ENCODE results near the gene B4GALT5. TPM values are rescaled to one million over a fixed set of nuclear protein-coding genes. Genes with fewer than 3 reads are reported as not detected.
"Not testable (repeated sequence)": the region's sequence is repeated elsewhere in the genome, so short reads cannot be mapped to it uniquely, and the experiment has no call there.

The B4GALT5 gene, protein sequence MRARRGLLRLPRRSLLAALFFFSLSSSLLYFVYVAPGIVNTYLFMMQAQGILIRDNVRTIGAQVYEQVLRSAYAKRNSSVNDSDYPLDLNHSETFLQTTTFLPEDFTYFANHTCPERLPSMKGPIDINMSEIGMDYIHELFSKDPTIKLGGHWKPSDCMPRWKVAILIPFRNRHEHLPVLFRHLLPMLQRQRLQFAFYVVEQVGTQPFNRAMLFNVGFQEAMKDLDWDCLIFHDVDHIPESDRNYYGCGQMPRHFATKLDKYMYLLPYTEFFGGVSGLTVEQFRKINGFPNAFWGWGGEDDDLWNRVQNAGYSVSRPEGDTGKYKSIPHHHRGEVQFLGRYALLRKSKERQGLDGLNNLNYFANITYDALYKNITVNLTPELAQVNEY
- 12.4 TPM for total RNA-seq

DNA sequence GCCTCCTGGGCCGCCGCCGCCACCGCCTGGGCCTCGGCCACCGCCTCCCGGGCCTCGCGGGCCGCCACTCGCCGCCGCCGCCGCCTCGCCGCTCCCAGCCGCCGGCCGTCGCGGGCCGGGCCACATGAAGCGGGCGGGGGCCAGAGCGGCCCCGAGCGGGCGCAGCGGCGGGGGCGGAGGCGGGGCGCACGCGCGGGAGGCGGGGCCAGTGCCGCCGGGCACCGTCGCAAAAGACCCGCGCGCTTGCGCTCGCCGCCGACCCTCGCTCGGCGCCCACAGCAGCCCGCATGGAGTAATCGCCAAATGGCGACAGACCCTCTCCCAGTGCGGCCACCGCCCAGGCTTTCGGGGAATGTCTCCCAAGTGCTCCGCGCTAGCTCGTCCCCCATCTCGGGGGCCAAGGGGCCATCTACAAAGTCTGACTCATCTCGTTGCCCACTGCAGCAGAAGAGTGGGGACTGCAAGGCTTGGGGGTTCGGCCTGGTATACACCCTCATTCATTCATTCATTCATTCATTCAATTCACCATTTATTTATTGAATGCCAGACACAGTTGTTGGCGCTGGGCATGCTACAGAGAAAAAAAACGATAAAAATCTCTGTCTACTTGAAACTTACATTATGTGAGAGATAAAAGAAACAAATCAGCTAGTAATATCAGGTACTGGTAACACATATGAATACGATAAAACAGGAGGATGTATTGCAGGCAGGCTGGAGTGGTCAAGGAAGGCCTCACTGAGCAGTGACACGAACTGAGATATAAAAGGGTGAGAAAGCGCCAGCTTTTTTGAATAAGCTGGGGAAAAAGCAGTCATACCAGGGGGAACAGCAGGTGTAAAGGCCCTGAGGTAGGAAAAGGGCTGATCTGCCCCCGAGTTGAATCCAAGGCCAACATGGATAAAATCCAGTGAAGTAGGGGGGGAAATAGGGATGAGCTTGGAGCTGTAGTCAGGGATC, at the start of gene B4GALT5:
Gene B4GALT5 (minus strand): TSS at position 126 of the 960 bp plus-strand sequence. CDS start 188 bp downstream, outside the sequence.
- DNase-seq (ENCODE audit: low read depth in 2 of 3, low spot score in 2 of 3): peak; percentile 43 to 85 (median 85)

- DNase-seq (ENCODE audit: low read depth in 2 of 3, low spot score in 2 of 3): no peak
These were observed 49.5 kb upstream of the B4GALT5 start for GRCh38 chr20:49762940-49763766.

DNA sequence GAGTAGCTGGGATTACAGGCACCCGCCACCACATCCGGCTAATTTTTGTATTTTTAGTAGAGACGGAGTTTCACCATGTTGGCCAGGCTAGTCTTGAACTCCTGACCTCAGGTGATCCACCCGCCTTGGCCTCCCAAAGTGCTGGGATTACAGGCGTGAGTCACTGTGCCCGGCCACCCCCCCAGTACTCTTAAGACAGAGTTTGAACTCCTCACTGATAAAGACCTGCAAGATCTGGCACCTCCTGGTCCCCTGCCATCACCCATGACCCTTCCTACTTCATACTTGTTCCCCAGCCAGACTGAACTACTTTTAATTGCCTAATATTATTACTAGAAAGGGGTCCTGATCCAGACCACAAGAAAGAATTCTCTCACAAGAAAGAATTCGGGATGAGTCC, 48.2 kb upstream of the B4GALT5 start:
- DNase-seq (ENCODE audit: low read depth in 2 of 3, low spot score in 2 of 3): not testable (repeated sequence)

GRCh38 chr20:49759266-49759950, 45.7 kb upstream of the B4GALT5 start:
- DNase-seq (ENCODE audit: low read depth in 2 of 3, low spot score in 2 of 3): no peak

GRCh38 chr20:49758781-49759180, 45.1 kb upstream of the B4GALT5 start:
- no peak for DNase-seq (ENCODE audit: low read depth in 2 of 3, low spot score in 2 of 3)

DNA sequence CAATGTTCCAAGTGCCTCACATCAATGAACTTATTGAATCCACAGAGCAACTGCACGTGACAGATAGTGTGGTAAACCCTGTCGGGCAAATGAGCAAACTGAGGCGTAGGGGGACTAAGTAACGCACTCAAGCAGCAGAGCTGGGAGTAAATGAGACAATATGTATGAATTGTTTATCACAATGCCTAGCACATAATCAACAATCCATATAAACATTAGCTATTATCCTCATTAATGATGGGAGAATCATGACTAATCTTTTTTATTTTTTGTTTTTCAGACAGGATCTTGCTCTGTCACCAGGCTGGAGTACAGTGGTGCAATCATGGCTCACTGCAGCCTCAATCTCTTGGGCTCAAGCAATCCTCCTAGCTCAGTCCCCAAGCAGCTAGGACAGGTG, 43.9 kb upstream of the B4GALT5 start:
- no peak for DNase-seq (ENCODE audit: low read depth in 2 of 3, low spot score in 2 of 3)

DNA sequence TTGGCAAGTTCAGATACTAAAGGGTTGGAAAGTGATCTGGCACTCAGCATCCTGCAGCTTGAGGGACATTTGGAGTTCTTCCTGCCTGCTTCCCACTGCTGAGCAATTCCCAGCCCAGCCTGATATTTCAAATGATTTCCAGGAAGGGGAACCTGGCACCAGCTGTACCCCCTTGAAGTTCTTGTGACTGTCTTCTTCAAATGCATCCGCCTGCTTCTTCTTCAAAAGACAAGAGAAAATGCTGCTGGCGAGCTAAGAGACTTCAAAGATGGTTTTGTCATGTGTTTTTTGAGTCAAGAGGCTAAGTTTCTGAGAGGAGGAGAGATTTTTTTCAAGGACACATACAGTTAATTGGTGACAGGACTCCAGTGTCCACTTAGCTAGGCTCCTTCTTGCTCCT, 42.6 kb upstream of the B4GALT5 start:
- DNase-seq (ENCODE audit: low read depth in 2 of 3, low spot score in 2 of 3): no peak

DNA sequence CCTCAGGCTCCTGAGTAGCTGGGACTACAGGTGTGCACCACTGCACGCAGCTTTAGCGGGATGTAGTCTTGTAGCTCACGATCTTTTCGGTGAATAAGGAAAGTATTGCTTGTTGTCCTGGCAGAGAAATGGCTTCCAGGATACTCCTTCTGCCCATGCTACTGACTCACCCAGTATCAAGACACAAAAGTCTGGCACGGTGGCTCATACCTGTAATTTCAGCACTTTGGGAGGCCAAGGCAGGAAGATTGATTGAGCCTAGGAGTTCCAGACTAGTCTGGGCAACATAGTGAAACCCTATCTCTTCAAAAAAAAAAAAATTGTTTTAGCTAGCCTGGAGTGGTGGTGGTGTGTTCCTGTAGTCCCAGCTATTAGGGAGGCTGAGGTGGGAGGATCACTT, 40.9 kb upstream of the B4GALT5 start:
- DNase-seq (ENCODE audit: low read depth in 2 of 3, low spot score in 2 of 3): no peak

GRCh38 chr20:49753133-49753532, 39.5 kb upstream of the B4GALT5 start:
- no peak for DNase-seq (ENCODE audit: low read depth in 2 of 3, low spot score in 2 of 3)

DNA sequence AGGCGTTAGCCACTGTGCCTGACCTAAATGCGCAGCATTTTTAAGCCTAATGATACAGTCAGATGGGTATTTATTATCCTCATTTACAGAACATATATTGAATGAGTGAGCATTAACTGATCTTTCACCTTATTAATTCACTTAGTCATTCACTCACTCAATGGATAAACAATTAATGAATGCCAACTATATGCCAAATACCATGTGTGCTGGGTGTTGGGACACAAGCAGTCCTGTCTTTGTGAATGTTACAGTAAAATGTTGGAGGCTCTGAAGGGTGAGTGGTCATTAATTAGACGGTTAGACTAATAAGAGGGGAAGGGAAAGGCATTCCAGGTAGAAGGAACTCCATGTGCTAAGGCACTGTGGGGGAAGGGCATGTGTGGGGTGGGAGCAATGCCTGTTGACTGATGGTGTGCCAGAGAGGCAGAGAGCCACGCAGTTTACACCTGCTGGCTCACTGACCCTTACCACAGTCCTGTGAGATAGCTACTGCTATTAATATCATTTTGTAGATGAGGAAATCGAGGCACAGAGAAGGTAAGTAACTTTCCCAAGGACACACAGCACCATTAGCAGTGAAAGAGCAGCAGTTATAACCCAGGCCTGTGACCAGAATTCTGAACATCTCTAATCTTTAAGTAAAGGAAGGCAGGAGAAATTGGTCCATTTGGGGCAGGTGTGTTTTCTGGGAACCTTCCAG, 38.7 kb upstream of the B4GALT5 start:
- DNase-seq (ENCODE audit: low read depth in 2 of 3, low spot score in 2 of 3): no peak

- no peak for DNase-seq (ENCODE audit: low read depth in 2 of 3, low spot score in 2 of 3)
These were observed 37.7 kb upstream of the B4GALT5 start for GRCh38 chr20:49751397-49751736.

DNA sequence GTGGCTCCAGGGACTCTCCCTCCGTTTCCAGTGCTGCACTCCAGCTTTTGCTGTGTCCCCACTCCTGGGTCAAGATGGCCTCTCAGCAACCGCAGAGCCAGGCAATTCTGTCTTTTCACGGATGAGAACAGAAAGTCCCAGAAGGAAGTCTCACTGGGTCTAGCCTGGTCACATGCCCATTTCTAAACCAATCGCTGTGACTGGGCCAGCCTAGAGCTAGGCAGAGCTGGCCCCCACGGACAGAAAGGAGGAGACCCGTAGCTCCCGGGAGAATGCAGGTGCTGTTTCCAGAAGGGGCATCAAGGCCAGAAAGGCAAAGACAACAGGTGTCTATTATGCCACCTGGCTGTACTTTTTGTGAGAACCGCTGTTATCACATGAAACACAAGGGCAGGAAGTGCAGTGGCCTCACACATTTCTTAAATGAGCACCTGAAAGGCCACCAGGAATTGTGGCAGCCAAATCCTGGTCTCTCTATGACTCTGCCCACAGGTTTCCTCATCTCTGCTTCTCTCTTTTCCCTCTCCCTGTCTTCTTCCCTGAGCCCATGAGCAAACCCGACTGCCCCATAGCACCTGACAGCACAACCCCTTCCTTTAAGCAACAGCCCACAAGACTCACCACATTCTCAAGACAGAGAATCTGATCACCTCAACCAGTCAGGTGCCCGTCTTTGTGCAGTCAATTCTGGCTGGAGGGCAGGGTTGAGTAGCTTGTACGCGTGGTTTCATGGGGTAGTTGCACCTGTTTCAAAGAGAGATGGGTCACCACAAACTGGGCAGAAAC, 37.1 kb upstream of the B4GALT5 start:
- DNase-seq (ENCODE audit: low read depth in 2 of 3, low spot score in 2 of 3): no peak

GRCh38 chr20:49749625-49750024, 35.9 kb upstream of the B4GALT5 start:
- DNase-seq (ENCODE audit: low read depth in 2 of 3, low spot score in 2 of 3): no peak

DNA sequence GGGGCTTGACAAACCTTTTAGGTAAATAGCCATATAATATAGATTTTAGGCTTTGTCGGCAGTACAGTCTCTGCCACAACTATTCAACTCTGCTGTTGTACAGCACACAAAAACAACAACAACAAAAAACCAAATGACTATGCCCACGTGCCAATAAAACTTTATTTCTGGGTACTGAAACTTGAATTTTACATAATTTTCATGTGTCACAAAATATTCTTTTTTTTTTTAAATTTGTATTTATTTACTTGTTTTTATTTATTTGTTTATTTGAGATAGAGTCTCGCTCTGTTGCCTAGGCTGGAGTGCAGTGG, 34.8 kb upstream of the B4GALT5 start:
- no peak for DNase-seq (ENCODE audit: low read depth in 2 of 3, low spot score in 2 of 3)

- no peak for DNase-seq (ENCODE audit: low read depth in 2 of 3, low spot score in 2 of 3)
These were observed 34.2 kb upstream of the B4GALT5 start for GRCh38 chr20:49747707-49748524.

- no peak for DNase-seq (ENCODE audit: low read depth in 2 of 3, low spot score in 2 of 3)
These were observed 29.3 kb upstream of the B4GALT5 start for GRCh38 chr20:49742948-49743347.

DNA sequence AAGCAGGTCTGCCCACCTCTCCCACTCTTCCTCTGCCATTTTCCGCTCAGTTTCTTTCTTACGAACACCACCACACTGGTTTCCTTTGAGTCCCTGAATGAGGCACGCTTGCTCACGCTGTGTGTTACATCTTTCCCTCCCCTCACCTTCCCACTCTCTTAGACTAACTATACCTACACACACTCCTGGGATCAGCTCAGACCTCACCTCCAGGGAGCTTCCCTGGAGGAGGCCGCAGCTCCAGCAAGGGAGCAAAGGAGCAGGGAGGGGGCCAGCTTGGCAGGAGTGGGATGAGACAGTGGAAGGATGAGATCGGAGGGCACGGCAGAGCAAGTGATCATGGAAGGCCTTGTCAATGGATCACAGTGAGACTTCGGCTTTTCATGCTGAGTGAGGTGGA, 28.3 kb upstream of the B4GALT5 start:
- no peak for DNase-seq (ENCODE audit: low read depth in 2 of 3, low spot score in 2 of 3)

DNA sequence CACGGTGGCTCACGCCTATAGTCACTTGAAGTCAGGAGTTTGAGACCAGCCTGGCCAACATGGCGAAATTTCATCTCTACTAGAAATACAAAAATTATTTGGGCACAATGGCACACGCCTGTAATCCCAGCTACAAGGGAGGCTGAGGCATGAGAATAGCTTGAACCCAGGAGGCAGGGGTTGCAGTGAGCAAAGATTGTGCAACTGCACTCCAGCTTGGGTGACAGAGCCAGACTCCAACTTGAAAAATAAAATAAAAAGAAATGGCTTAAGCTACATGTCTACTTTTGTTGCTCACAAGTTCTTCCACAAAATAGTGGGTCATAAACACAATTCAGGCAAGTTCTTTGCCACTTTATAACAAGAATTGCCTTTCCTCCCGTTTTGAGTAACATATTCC, 27.1 kb upstream of the B4GALT5 start:
- no peak for DNase-seq (ENCODE audit: low read depth in 2 of 3, low spot score in 2 of 3)
